PC-9 (cell line): ENCODE results near the gene RCBTB2. TPM values are rescaled to one million over a fixed set of nuclear protein-coding genes. Genes with fewer than 3 reads are reported as not detected.

Source experiments
- BruUV-seq: library from RNA; stranded (reverse); fragments of 400-500 nt; replicated peaks from 2 replicates; lab custom pipeline; 2021; lab: Mats Ljungman, UMichigan
- CTCF ChIA-PET: fragments of 300-600 bp; sonication (Branson Sonifier 250); formaldehyde crosslinking; loops from one replicate; lab custom pipeline; 2022; ENCODE audit warnings: antibody characterized with exemption; lab: Charles Lee
- POLR2A ChIA-PET: fragments of 300-600 bp; sonication (Branson Sonifier 250); formaldehyde crosslinking; loops from one replicate; lab custom pipeline; 2022; ENCODE audit warnings: antibody characterized with exemption; ENCODE audit not compliant: unreplicated experiment; lab: Charles Lee
- DNase-seq, 2 experiments: peaks; one replicate each; pipeline versions ENCODE4 v3.0.0 to v3.0.0-alpha.2; 2015 to 2022; ENCODE audit warnings: mixed read lengths in 1 of 2
- H2AFZ ChIP-seq: fragments of 200-600 bp; sonication (generic); 2 replicates; pipeline ENCODE4 v1.8.1; 2017; ENCODE audit warnings: antibody characterized with exemption
- H3F3A ChIP-seq: fragments of 200-600 bp; sonication (generic); 2 replicates; pipeline ENCODE4 v1.8.1; 2017; ENCODE audit warnings: antibody characterized with exemption, mild to moderate bottlenecking, low read depth; ENCODE audit not compliant: insufficient read depth
- H3K27ac ChIP-seq: fragments of 200-600 bp; sonication (generic); 2 replicates; pipeline ENCODE4 v1.6.1; 2016; ENCODE audit warnings: mixed run types
- H3K27me3 ChIP-seq: fragments of 200-600 bp; sonication (generic); 2 replicates; pipeline ENCODE4 v1.6.1; 2016; ENCODE audit warnings: low read depth, mixed run types; ENCODE audit not compliant: insufficient read depth
- H3K36me3 ChIP-seq: fragments of 200-600 bp; sonication (generic); 2 replicates; pipeline ENCODE4 v1.6.1; 2016; ENCODE audit warnings: low read depth, mixed run types
- H3K4me1 ChIP-seq: fragments of 200-600 bp; sonication (generic); replicated peaks from 2 replicates; pipeline ENCODE4 v1.6.1; 2016; ENCODE audit warnings: mixed run types; ENCODE audit not compliant: insufficient read depth
- H3K4me2 ChIP-seq: fragments of 200-600 bp; sonication (generic); 2 replicates; pipeline ENCODE4 v1.6.1; 2017; ENCODE audit warnings: mixed run types
- H3K4me3 ChIP-seq: fragments of 200-600 bp; sonication (generic); 2 replicates; pipeline ENCODE4 v1.6.1; 2016; ENCODE audit warnings: mixed run types
- H3K79me2 ChIP-seq: fragments of 200-600 bp; sonication (generic); 2 replicates; pipeline ENCODE4 v1.6.1; 2017; ENCODE audit warnings: low read depth, mixed run types
- H3K9me2 ChIP-seq: fragments of 200-600 bp; sonication (generic); 2 replicates; pipeline ENCODE4 v1.8.1; 2017; ENCODE audit warnings: mild to moderate bottlenecking; ENCODE audit not compliant: insufficient read depth
- H3K9me3 ChIP-seq: fragments of 200-600 bp; sonication (generic); 2 replicates; pipeline ENCODE4 v1.8.1; 2016; ENCODE audit warnings: low read depth; ENCODE audit not compliant: insufficient read depth
- H4K20me1 ChIP-seq: fragments of 200-600 bp; sonication (generic); 2 replicates; pipeline ENCODE4 v1.8.1; 2017; ENCODE audit not compliant: insufficient read depth
- CTCF ChIP-seq: fragments of 200-600 bp; sonication (generic); conservative IDR thresholded peaks from 2 replicates; pipeline ENCODE4 v1.6.1; 2017; ENCODE audit warnings: mixed run types, antibody characterized with exemption, mild to moderate bottlenecking, moderate library complexity
- EZH2 ChIP-seq: fragments of 200-600 bp; sonication (generic); IDR thresholded peaks from 2 replicates; pipeline ENCODE4 v1.8.0; 2017; ENCODE audit warnings: antibody characterized with exemption, low read depth
- intact Hi-C: fragments of 100-400 bp; cut with micrococcal nuclease; formaldehyde crosslinking; loops from one replicate; pipeline ENCODE4 v1.10.0; 2022; ENCODE audit not compliant: unreplicated experiment
- total RNA-seq: library from RNA; stranded (reverse); gene quantifications from 2 replicates; pipeline ENCODE4 v1.2.3, GENCODE V29; 2021

The RCBTB2 gene
- total RNA-seq, 1 experiment from 2014 or later, result 2.6 TPM

- H3K79me2 ChIP-seq, result no peaks in the 10 kb centered on the region
- H3K27ac ChIP-seq, result no peak overlapping the region
- no peak for DNase-seq
- no peaks in the 10 kb centered on the region for H3K4me1 ChIP-seq
- no peaks in the 10 kb centered on the region for H4K20me1 ChIP-seq
- ChIA-PET CTCF (no interaction called here), POLR2A (no interaction called here)
- intact Hi-C loops, result no loop called here
- no peaks in the 10 kb centered on the region for H3F3A ChIP-seq
- H3K9me3 ChIP-seq, result 0 out of 2 replicates have a peak, but pooled peaks cover 4% of the 10 kb centered on the region
- TF ChIP-seq EZH2 (no peak), CTCF (no peak)
- no peak overlapping the region for H2AFZ ChIP-seq
- H3K4me3 ChIP-seq, result no peak overlapping the region
- no peak overlapping the region for H3K4me2 ChIP-seq
- H3K36me3 ChIP-seq, result no peaks in the 10 kb centered on the region
- H3K9me2 ChIP-seq, result no peaks in the 10 kb centered on the region
- no TSS peak for BruUV-seq
- no peaks in the 10 kb centered on the region for H3K27me3 ChIP-seq
These were observed 26.9 kb upstream of the RCBTB2 start for GRCh38 chr13:48559638-48560320.

GRCh38 chr13:48556817-48557216, 23.9 kb upstream of the RCBTB2 start:
- POLR2A ChIA-PET, result no interaction called here
- H3K9me2 ChIP-seq, result no peaks in the 10 kb centered on the region
- H3K27me3 ChIP-seq, result no peaks in the 10 kb centered on the region
- TF ChIP-seq EZH2, result no peak
- no peak for TF ChIP-seq CTCF
- no peaks in the 10 kb centered on the region for H4K20me1 ChIP-seq
- H3K4me1 ChIP-seq, result no peaks in the 10 kb centered on the region
- no peak for DNase-seq
- intact Hi-C loops, result no loop called here
- H3K4me3 ChIP-seq, result no peak overlapping the region
- no peak overlapping the region for H3K4me2 ChIP-seq
- H3K79me2 ChIP-seq, result no peaks in the 10 kb centered on the region
- CTCF ChIA-PET, result no interaction called here
- no peaks in the 10 kb centered on the region for H3F3A ChIP-seq
- no TSS peak for BruUV-seq
- H3K9me3 ChIP-seq, result 0 out of 2 replicates have a peak, but pooled peaks cover 4% of the 10 kb centered on the region
- no peak overlapping the region for H3K27ac ChIP-seq
- no peaks in the 10 kb centered on the region for H3K36me3 ChIP-seq
- no peak overlapping the region for H2AFZ ChIP-seq

- no peak for DNase-seq
- H3K4me2 ChIP-seq, result no peak overlapping the region
- CTCF ChIA-PET, result no interaction called here
- intact Hi-C loops, result no loop called here
- POLR2A ChIA-PET, result interaction anchor here (0.7 kb wide), 1 partner anchor 1771 kb away, joined by 5 read pairs; no protein-coding TSS in a partner anchor
- no peaks in the 10 kb centered on the region for H3K36me3 ChIP-seq
- H3K79me2 ChIP-seq, result no peaks in the 10 kb centered on the region
- no peaks in the 10 kb centered on the region for H4K20me1 ChIP-seq
- no peak overlapping the region for H3K27ac ChIP-seq
- no peaks in the 10 kb centered on the region for H3K9me2 ChIP-seq
- no peak for TF ChIP-seq CTCF
- no peak for TF ChIP-seq EZH2
- BruUV-seq, result no TSS peak
- no peak overlapping the region for H2AFZ ChIP-seq
- H3K4me1 ChIP-seq, result no peaks in the 10 kb centered on the region
- no peaks in the 10 kb centered on the region for H3K27me3 ChIP-seq
- H3K4me3 ChIP-seq, result no peak overlapping the region
- 0 out of 2 replicates have a peak, but pooled peaks cover 4% of the 10 kb centered on the region for H3K9me3 ChIP-seq
- H3F3A ChIP-seq, result no peaks in the 10 kb centered on the region
These were observed 22.6 kb upstream of the RCBTB2 start for GRCh38 chr13:48555441-48555840.
